Activated B cell treated with CpG ODN at 0.5 μM for 24 hours (primary cell): ENCODE measurements around the gene TMUB2. TPM values are rescaled to one million over a fixed set of nuclear protein-coding genes. Genes with fewer than 3 reads are reported as not detected.

ENCODE experiments used
- ATAC-seq: fragments of 200-7000 bp; cut with Tn5 transposase; one replicate; pipeline ENCODE4 v1.10.0; 2021; ENCODE audit warnings: low read depth, mild to moderate bottlenecking, moderate library complexity
- CTCF ChIA-PET: fragments of 350-600 bp; sonication (Branson Sonifier 250); formaldehyde crosslinking; loops from one replicate; lab custom pipeline; 2021; ENCODE audit warnings: antibody characterized with exemption; lab: Charles Lee
- POLR2A ChIA-PET: fragments of 350-600 bp; sonication (Branson Sonifier 250); formaldehyde crosslinking; loops from one replicate; lab custom pipeline; 2021; ENCODE audit warnings: antibody characterized with exemption; lab: Charles Lee
- DNase-seq: peaks from one replicate; pipeline ENCODE4 v3.0.0; 2022
- H3K27ac Mint-ChIP-seq: one replicate; pipeline ENCODE4 v1.8.0; 2020; ENCODE audit warnings: mixed read lengths
- H3K27me3 Mint-ChIP-seq: one replicate; pipeline ENCODE4 v1.8.0; 2021; ENCODE audit warnings: mixed read lengths
- H3K36me3 Mint-ChIP-seq: one replicate; pipeline ENCODE4 v1.8.0; 2021; ENCODE audit warnings: low read depth, mixed read lengths
- H3K4me1 Mint-ChIP-seq: one replicate; pipeline ENCODE4 v1.8.0; 2021; ENCODE audit warnings: mixed read lengths
- H3K4me3 Mint-ChIP-seq: one replicate; pipeline ENCODE4 v1.8.0; 2020; ENCODE audit warnings: mild to moderate bottlenecking, mixed read lengths
- H3K9me3 Mint-ChIP-seq: one replicate; pipeline ENCODE4 v1.8.0; 2020; ENCODE audit warnings: mixed read lengths
- intact Hi-C: fragments of 100-400 bp; cut with micrococcal nuclease; formaldehyde crosslinking; loops from one replicate; pipeline ENCODE4 v1.15.1; 2024
- total RNA-seq: library from RNA; stranded (reverse); gene quantifications from 2 replicates; pipeline ENCODE4 v1.2.3, GENCODE V29; 2022
- TF ChIP-seq, protein P1 (sequence below): fragments of 200-600 bp; IDR thresholded peaks from one replicate; pipeline ENCODE4 v1.8.0; 2022; ENCODE audit warnings: antibody characterized with exemption, mild to moderate bottlenecking

TMUB2 gene
- total RNA-seq, 1 donor from 2014 or later = 36.0 TPM

DNA sequence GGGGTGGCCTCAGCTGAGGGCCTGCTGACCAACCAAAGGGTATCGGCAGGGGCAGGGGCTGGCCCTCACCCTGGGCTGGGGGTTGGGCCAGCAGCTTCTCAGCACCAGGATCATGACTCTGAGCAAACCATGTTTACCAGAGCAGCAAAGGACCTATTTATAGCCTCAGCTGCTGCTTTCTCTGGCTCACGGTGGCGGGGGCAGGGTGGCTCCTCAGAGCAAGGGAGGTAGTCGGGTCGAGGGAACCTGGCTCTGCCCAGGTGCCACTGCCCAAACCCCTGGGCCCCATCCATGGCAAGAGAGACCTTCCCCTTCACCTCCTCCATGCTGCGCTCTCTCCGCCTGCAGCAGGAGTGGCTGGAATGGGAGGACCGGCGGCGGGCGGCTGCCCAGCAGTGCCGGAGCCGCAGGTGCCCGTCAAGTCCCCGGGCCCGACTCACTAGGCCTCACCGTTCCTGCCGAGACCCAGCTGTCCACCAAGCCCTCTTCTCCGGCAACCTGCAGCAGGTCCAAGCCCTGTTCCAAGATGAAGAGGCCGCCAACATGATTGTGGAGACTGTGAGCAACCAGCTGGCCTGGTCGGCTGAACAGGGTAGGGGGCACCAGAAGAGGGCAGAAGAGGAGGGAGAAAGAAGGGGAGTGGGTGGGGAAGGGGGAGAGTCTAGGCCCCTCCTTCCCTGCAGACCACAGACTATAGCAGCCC lies 16.1 kb upstream of the TMUB2 start, which contains the start of gene ASB16:
ASB16 (plus strand) TSS at position 206 of the 703 bp plus-strand sequence; CDS start at position 292, 86 bp downstream.
- Mint-ChIP-seq H3K4me3 (no peak within 1 kb of the TSS), H3K36me3 (peaks cover 5% of the 10 kb centered on the region), H3K27ac (no peak within 1 kb of the TSS), H3K9me3 (no peaks in the 10 kb centered on the region), H3K4me1 (peaks cover 9% of the 10 kb centered on the region), H3K27me3 (no peaks in the 10 kb centered on the region)
- DNase-seq (no peak), ATAC-seq (no peak)
- CTCF ChIA-PET = no interaction called here
- POLR2A ChIA-PET = no interaction called here
- TF ChIP-seq, protein P1, sequence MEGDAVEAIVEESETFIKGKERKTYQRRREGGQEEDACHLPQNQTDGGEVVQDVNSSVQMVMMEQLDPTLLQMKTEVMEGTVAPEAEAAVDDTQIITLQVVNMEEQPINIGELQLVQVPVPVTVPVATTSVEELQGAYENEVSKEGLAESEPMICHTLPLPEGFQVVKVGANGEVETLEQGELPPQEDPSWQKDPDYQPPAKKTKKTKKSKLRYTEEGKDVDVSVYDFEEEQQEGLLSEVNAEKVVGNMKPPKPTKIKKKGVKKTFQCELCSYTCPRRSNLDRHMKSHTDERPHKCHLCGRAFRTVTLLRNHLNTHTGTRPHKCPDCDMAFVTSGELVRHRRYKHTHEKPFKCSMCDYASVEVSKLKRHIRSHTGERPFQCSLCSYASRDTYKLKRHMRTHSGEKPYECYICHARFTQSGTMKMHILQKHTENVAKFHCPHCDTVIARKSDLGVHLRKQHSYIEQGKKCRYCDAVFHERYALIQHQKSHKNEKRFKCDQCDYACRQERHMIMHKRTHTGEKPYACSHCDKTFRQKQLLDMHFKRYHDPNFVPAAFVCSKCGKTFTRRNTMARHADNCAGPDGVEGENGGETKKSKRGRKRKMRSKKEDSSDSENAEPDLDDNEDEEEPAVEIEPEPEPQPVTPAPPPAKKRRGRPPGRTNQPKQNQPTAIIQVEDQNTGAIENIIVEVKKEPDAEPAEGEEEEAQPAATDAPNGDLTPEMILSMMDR = no peak
- intact Hi-C loops = no loop called here

DNA sequence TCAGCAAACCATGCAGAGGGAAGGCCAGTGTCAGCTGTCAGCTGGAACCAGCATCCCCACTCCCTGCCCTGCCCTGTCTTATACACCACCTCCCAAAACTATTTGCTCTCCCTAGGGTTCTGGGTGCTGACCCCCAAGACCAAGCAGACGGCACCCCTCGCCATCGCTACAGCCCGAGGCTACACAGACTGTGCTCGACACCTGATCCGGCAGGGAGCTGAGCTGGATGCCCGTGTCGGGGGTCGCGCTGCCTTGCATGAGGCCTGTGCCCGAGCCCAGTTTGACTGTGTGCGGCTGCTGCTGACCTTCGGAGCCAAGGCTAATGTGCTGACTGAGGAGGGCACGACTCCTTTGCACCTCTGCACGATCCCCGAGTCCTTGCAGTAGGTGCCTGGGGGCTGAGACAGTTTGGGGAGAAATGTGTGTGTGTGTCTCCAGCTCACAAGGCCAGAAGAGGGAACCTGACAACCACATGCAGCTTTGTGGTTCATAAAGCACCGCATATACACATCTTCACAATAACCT lies 14.8 kb upstream of the TMUB2 start:
- ChIA-PET CTCF (no interaction called here), POLR2A (interaction anchor here (0.5 kb wide), 1 partner anchor 46 kb away, joined by 3 read pairs; no protein-coding TSS in a partner anchor)
- DNase-seq (no peak), ATAC-seq (no peak)
- no peaks in the 10 kb centered on the region for H3K9me3 Mint-ChIP-seq
- intact Hi-C loops = no loop called here
- no peak overlapping the region for H3K4me3 Mint-ChIP-seq
- no peaks in the 10 kb centered on the region for H3K27me3 Mint-ChIP-seq
- TF ChIP-seq, protein P1 = no peak
- peaks cover 9% of the 10 kb centered on the region for H3K4me1 Mint-ChIP-seq
- H3K27ac Mint-ChIP-seq = no peak overlapping the region
- H3K36me3 Mint-ChIP-seq = peaks cover 14% of the 10 kb centered on the region

DNA sequence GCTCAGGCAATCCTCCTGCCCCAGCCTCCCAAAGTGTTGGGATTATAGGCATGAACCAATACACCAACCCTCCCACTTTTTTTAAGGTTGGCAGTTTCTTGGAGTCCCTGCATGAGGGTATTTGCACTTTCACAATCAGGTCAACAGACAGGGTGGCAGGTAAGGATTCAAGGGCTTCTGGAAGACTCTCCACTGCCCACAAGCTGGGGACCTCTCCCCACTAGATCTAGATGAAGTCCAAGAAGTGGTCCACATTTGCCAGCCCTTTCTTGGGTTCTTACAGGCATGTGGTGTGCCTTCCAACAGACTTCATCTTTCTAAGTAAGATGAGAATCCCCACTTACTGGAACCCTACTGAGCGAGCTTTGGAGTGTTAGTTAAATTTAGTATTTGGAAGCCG lies 12.3 kb upstream of the TMUB2 start:
- DNase-seq (no peak), ATAC-seq (no peak)
- H3K27me3 Mint-ChIP-seq = no peaks in the 10 kb centered on the region
- H3K9me3 Mint-ChIP-seq = no peaks in the 10 kb centered on the region
- CTCF ChIA-PET = no interaction called here
- no peak overlapping the region for H3K27ac Mint-ChIP-seq
- no peak overlapping the region for H3K4me3 Mint-ChIP-seq
- intact Hi-C loops = no loop called here
- TF ChIP-seq, protein P1 = no peak
- peaks cover 29% of the 10 kb centered on the region for H3K36me3 Mint-ChIP-seq
- POLR2A ChIA-PET = no interaction called here
- H3K4me1 Mint-ChIP-seq = peaks cover 4% of the 10 kb centered on the region

DNA sequence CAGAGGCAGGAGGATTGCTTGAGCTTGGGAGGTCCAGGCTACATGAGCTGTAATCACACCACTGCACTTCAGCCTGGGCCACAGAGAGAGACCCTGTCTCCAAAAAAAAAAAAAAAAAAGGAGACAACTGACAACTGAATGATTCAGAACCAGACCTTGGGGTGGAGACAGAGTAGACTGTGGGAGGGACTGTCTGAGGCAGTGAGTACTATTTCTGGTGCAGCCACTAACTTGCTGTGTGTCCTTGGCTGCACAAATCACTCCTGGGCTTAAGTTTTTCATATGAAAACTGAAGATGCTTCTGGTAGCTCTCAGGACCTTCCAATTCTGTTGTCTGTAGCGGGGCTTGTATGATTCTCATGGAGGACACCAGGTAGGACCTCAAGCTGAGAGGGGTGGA lies 10.5 kb upstream of the TMUB2 start:
- Mint-ChIP-seq H3K36me3 (peaks cover 30% of the 10 kb centered on the region), H3K4me1 (no peaks in the 10 kb centered on the region), H3K4me3 (no peak overlapping the region), H3K9me3 (no peaks in the 10 kb centered on the region), H3K27me3 (no peaks in the 10 kb centered on the region), H3K27ac (no peak overlapping the region)
- intact Hi-C loops = no loop called here
- TF ChIP-seq, protein P1 = no peak
- ATAC-seq (no peak), DNase-seq (no peak)
- POLR2A ChIA-PET = interaction anchor here (0.6 kb wide), 1 partner anchor 23 kb away, joined by 3 read pairs; the partner anchor contains the start of gene ATXN7L3
- CTCF ChIA-PET = no interaction called here

DNA sequence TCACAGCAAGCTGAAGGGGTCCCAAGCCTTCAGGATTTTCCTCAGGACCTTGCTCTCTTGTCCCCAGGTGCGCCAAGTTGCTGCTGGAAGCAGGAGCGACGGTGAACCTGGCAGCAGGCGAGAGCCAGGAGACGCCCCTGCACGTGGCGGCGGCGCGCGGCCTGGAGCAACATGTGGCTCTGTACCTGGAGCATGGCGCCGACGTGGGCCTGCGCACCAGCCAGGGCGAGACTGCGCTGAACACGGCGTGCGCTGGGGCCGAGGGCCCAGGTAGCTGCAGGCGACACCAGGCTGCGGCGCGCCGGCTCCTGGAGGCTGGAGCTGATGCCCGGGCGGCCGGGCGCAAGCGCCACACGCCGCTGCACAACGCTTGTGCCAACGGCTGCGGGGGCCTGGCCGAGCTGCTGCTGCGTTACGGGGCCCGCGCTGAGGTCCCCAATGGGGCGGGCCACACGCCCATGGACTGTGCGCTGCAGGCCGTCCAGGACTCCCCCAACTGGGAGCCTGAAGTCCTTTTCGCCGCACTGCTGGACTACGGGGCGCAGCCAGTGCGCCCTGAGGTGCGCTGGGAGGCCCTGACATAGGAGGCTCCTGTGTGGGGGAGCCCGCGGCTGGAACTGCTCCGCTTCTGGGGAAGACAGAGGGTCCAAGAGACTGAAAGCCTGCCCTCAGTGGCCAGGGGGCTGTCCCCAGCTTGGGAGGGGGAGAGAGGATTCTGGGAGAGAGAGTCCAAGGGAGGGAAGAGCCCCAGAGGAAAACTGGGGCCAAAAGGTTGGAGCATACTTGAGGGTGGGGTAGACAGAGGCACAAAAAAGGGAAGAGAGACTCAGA lies 9.9 kb upstream of the TMUB2 start:
- POLR2A ChIA-PET = interaction anchor here (0.6 kb wide), 1 partner anchor 23 kb away, joined by 3 read pairs; the partner anchor contains the start of gene ATXN7L3

More for the DNA sequence above, 9.9 kb upstream of the TMUB2 start:
- CTCF ChIA-PET = no interaction called here
- Mint-ChIP-seq H3K4me3 (no peak overlapping the region), H3K9me3 (no peaks in the 10 kb centered on the region), H3K27me3 (no peaks in the 10 kb centered on the region), H3K27ac (no peak overlapping the region), H3K36me3 (peaks cover 35% of the 10 kb centered on the region), H3K4me1 (peaks cover 2% of the 10 kb centered on the region)
- intact Hi-C loops = no loop called here
- no peak for DNase-seq
- TF ChIP-seq, protein P1 = no peak
- no peak for ATAC-seq
